GM20000 (cell line): ENCODE data around the gene NOS1AP.

Experiments
- DNase-seq: peaks from one replicate; pipeline ENCODE4 v3.0.0; 2012; ENCODE audit warnings: low spot score
- TF ChIP-seq, protein P1 (sequence below): IDR thresholded peaks from 2 replicates; pipeline ENCODE4 v1.5.1; 2012; ENCODE audit warnings: mild to moderate bottlenecking, control low read depth; ENCODE audit errors: extremely low read depth, missing control alignments

The NOS1AP gene

DNA sequence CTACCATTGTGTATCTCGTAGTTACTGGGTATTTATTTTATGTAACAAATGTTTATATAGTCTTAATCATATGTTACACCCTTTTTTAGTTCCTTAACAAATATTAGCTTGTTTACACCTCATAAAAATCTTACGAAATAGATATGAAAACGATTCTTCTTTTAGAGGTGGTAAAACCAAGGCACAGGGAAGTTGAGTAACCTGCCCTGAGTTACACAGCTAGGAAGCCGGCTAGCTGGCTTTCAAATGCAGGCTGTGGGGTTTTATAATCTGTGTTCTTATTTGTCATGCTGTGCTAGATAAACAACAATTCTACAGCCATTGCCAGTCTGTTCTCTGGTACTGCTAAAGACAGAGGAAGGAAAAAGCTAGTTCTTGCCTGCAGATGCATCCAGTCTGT lies 109.6 kb downstream of the NOS1AP start:
- TF ChIP-seq, protein P1, sequence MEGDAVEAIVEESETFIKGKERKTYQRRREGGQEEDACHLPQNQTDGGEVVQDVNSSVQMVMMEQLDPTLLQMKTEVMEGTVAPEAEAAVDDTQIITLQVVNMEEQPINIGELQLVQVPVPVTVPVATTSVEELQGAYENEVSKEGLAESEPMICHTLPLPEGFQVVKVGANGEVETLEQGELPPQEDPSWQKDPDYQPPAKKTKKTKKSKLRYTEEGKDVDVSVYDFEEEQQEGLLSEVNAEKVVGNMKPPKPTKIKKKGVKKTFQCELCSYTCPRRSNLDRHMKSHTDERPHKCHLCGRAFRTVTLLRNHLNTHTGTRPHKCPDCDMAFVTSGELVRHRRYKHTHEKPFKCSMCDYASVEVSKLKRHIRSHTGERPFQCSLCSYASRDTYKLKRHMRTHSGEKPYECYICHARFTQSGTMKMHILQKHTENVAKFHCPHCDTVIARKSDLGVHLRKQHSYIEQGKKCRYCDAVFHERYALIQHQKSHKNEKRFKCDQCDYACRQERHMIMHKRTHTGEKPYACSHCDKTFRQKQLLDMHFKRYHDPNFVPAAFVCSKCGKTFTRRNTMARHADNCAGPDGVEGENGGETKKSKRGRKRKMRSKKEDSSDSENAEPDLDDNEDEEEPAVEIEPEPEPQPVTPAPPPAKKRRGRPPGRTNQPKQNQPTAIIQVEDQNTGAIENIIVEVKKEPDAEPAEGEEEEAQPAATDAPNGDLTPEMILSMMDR, result no peak
- DNase-seq, result no peak

DNA sequence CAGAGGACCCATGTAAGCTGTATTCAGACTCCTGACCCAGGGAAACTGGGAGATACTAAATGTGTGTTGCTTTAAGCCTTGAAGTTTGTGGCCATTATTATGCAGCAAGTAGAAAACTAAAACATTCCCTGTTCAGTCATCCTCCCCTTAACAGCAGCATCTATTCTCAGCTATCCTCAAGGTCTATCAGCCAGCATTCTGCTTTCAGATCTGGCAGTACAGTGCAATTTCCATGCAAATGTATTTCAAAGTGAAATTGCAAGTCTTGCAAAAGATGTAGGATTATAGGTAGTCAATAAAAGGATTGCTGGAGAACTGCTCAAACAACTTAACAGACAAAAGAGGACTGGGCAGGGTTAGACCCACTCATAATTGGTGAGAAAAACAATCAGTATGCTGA lies 111.3 kb downstream of the NOS1AP start:
- TF ChIP-seq, protein P1, result no peak
- no peak for DNase-seq

- no peak for DNase-seq
- TF ChIP-seq, protein P1, result no peak
Observed at GRCh38 chr1:162182090-162182489, 112.6 kb downstream of the NOS1AP start.

GRCh38 chr1:162185314-162186025 lies 116.0 kb downstream of the NOS1AP start:
- no peak for DNase-seq
- TF ChIP-seq, protein P1, result no peak

- TF ChIP-seq, protein P1, result no peak
- DNase-seq, result no peak
Observed at GRCh38 chr1:162186026-162186374, 116.5 kb downstream of the NOS1AP start.

GRCh38 chr1:162186406-162186805 lies 116.9 kb downstream of the NOS1AP start:
- TF ChIP-seq, protein P1, result no peak

DNA sequence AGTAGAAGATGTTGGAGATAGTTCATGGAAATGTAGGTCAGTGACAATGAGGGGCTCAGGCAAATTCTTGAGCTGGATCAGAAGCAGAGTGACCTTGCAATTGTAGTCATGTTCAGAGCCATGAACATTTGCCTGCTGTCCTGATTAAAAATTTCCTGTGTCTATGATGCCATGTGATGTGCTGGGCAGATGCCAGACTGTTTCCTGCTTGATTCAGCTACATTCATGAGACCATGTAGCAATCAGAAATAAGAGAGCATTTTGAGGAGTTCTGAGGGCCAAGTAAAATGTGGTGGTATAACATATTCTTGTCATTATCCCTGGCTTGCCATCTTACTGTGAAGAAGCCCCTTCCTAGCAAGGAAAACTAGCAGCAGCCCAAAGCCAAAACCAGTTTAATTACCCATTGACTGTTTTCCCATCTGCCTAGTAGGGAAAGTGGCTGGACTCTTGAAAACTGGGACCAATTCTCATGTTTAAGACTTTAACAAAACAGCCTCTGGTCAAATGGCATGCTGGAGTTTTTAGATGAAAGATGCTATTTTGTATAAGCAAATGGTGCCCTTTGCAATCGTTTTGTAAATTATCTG lies 118.3 kb downstream of the NOS1AP start:
- TF ChIP-seq, protein P1, result no peak
- DNase-seq, result no peak

More at GRCh38 chr1:162186406-162186805, 116.9 kb downstream of the NOS1AP start:
- no peak for DNase-seq
